ENCODE measurements around the gene ZNF302. TPM values are rescaled to one million over a fixed set of nuclear protein-coding genes. Genes with fewer than 3 reads are reported as not detected.

Gene ZNF302
- 10 to 100 TPM; 14.9 to 43.2 (median 28.2) TPM for total RNA-seq

DNA sequence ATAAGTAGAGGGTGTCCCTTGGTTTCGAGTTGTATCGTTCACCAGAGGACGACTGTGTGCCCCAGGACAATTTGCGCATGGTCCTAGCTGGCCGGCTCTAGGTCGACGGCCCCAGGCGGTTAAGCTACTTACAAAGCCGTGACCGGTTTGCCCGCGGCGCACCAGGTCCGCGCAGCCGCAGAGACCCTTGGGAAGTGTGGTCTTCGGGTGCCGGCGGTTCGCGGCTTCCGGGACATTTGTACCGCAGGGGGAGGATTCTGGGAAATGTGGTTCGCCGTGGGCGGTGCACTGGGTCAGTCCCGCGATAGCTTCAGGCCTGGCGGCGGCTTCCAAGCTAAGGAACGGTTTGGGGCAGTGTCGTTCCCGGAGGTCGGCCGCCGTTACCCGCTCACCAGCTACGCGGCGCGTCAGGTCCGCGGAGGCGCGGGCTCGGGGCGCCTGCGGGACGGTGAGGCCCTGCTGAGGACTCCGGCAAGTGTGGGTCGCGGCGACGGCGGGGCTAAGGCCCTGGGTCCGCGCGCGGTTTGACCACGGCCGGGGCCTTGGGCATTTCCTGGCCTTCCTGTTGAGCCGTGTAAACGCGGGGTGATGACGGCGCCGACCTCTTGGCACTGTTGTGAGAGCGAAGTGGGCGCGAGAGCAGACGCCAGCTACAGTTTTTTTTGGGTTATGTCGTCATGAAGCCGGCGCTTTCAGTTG lies at the start of gene ZNF302:
ZNF302 (plus strand) TSS at position 293 of the 699 bp plus-strand sequence. CDS start 1,127 bp downstream, outside the sequence.
- H3K27me3 ChIP-seq = no peaks in the 10 kb centered on the region
- peak; percentile 95 to 96 for ATAC-seq
- DNase-seq = peak; percentile 95 to 96
- H3K4me1 ChIP-seq = peaks cover 23 to 57% of the 10 kb centered on the region in 2 donors
- peak within 1 kb of the TSS; percentile 92 to 99 (median 98) for H3K27ac ChIP-seq
- TF ChIP-seq, protein P1, sequence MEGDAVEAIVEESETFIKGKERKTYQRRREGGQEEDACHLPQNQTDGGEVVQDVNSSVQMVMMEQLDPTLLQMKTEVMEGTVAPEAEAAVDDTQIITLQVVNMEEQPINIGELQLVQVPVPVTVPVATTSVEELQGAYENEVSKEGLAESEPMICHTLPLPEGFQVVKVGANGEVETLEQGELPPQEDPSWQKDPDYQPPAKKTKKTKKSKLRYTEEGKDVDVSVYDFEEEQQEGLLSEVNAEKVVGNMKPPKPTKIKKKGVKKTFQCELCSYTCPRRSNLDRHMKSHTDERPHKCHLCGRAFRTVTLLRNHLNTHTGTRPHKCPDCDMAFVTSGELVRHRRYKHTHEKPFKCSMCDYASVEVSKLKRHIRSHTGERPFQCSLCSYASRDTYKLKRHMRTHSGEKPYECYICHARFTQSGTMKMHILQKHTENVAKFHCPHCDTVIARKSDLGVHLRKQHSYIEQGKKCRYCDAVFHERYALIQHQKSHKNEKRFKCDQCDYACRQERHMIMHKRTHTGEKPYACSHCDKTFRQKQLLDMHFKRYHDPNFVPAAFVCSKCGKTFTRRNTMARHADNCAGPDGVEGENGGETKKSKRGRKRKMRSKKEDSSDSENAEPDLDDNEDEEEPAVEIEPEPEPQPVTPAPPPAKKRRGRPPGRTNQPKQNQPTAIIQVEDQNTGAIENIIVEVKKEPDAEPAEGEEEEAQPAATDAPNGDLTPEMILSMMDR (IDR thresholded peaks at IDR 0.05 in 4 of 5, conservative IDR thresholded peaks at IDR 0.05 in 1 of 5) = peak in 1 of 5 experiments; percentile 5
- TF ChIP-seq POLR2A (IDR thresholded peaks at IDR 0.05) = peak; percentile 86 to 88
- in situ Hi-C loops (cut with MboI; ENCODE audit: low sequenced_read_pairs in 4 of 4) = loop anchor here in 1 of 4 donors (10.0 kb wide), 1 partner anchor 57 kb away; the partner anchor contains the start of gene ZNF181
- intact Hi-C loops (cut with DNase I; ENCODE audit: low total_unique reads) = loop anchor here (1.0 to 10.0 kb wide), 6 partner anchors 57 to 1503 kb away; partner anchors contain the start of genes LSM14A, UBA2, ZNF181 and ZNF599
- H3K36me3 ChIP-seq = peaks cover 0 to 38% of the 10 kb centered on the region in 2 donors
- no peaks in the 10 kb centered on the region for H3K9me3 ChIP-seq
- peak within 1 kb of the TSS; percentile 76 to 93 (median 90) for H3K4me3 ChIP-seq

DNA sequence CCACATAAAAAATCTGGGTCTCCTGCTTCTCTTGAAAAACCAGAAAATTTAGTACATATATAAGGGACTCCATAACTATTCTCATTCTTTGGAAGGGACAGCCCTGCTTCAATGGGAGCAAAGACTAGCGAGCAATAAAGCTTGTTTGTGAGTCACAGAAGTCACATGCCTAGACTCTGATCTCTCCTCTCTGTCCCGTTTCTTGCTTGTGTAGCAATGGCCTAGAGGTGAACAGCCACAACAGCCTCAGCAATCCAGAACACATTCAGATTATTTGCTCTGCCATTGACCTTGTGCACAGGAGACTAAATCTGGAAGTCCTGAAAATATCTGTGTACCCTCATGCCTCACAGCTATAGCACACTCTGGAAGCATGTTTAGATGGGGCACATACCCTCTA lies 43.7 kb upstream of the ZNF302 start:
- H3K36me3 ChIP-seq = no peaks in the 10 kb centered on the region
- DNase-seq (no peak), ATAC-seq (no peak)
- TF ChIP-seq, protein P1 (IDR thresholded peaks at IDR 0.05 in 4 of 5, conservative IDR thresholded peaks at IDR 0.05 in 1 of 5) = no peak
- no peak for TF ChIP-seq POLR2A (IDR thresholded peaks at IDR 0.05)
- intact Hi-C loops (cut with DNase I; ENCODE audit: low total_unique reads) (no loop called here), in situ Hi-C loops (cut with MboI; ENCODE audit: low sequenced_read_pairs in 4 of 4) (no loop called here)
- H3K27me3 ChIP-seq = no peaks in the 10 kb centered on the region
- H3K4me1 ChIP-seq = no peaks in the 10 kb centered on the region
- no peak overlapping the region for H3K27ac ChIP-seq
- H3K9me3 ChIP-seq = no peaks in the 10 kb centered on the region
- no peak overlapping the region for H3K4me3 ChIP-seq

DNA sequence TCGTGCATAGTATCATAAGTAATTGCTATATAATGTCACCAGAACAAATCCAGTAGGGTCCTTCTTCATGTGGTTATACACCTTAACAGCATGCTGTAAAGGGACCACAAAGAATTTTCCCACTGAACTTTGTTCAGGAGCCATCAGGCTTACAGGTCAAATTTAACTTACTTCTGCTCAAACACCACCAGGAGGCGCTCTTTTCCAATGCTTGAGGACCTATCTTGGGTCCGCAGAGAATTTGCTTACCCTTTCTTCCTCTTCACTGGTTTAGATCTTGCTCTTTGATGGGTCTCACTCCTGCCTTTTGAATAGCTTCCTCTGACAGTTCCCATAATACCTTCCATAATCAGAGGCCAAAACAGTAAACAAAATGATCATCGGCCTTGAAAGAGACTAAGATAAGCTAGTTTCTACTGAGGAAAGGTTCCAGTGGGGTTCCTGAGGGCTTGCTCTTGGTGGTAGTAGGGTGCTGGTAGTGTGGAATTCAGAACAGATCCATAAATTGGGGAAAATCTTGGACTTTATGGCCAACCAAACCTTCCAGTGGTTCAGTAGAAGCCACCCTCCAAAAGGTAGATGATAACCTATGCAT lies 37.9 kb upstream of the ZNF302 start:
- H3K27me3 ChIP-seq = no peaks in the 10 kb centered on the region
- TF ChIP-seq, protein P1 (IDR thresholded peaks at IDR 0.05 in 4 of 5, conservative IDR thresholded peaks at IDR 0.05 in 1 of 5) = peak; percentile 59 to 80 (median 77)
- TF ChIP-seq POLR2A (IDR thresholded peaks at IDR 0.05) = no peak
- in situ Hi-C loops (cut with MboI; ENCODE audit: low sequenced_read_pairs in 4 of 4) (loop anchor here in 3 of 4 donors (5.0 kb wide), 1 partner anchor 73 kb away; no protein-coding TSS in a partner anchor), intact Hi-C loops (cut with DNase I; ENCODE audit: low total_unique reads) (loop anchor here (1.0 kb wide), 1 partner anchor 73 kb away; no protein-coding TSS in a partner anchor)
- peak in 1 of 2 donors; percentile 35 for DNase-seq
- peak in 1 of 2 donors; percentile 75 for ATAC-seq
- no peak overlapping the region for H3K4me3 ChIP-seq
- no peak overlapping the region for H3K27ac ChIP-seq
- H3K4me1 ChIP-seq = peaks cover 0 to under 1% of the 10 kb centered on the region in 2 donors
- no peaks in the 10 kb centered on the region for H3K36me3 ChIP-seq
- no peaks in the 10 kb centered on the region for H3K9me3 ChIP-seq

DNA sequence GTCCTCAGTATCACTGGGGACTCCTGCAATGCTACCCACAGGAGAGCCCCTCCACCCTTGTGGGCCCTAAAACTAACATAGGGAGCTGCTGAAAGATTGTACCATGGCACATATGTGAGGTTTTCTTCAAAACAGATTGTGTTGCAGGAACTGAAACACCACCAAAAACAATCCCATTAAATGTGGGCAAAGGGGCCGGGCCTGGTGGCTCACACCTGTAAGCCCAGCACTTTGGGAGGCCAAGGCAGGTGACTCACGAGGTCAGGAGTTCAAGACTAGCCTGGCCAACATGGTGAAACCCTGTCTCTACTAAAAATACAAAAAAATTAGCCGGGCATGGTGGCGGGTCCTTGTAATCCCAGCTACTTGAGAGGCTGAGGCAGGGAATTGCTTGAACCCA lies 35.2 kb upstream of the ZNF302 start:
- no peaks in the 10 kb centered on the region for H3K9me3 ChIP-seq
- H3K27ac ChIP-seq = no peak overlapping the region
- peaks cover 9 to 12% of the 10 kb centered on the region in 2 donors for H3K4me1 ChIP-seq
- in situ Hi-C loops (cut with MboI; ENCODE audit: low sequenced_read_pairs in 4 of 4) = loop anchor here in 2 of 4 donors (5.0 kb wide), 1 partner anchor 70 kb away; no protein-coding TSS in a partner anchor
- intact Hi-C loops (cut with DNase I; ENCODE audit: low total_unique reads) = no loop called here
- no peaks in the 10 kb centered on the region for H3K36me3 ChIP-seq
- no peak for ATAC-seq
- no peaks in the 10 kb centered on the region for H3K27me3 ChIP-seq
- no peak for DNase-seq
- TF ChIP-seq, protein P1 (IDR thresholded peaks at IDR 0.05 in 4 of 5, conservative IDR thresholded peaks at IDR 0.05 in 1 of 5) = no peak
- no peak for TF ChIP-seq POLR2A (IDR thresholded peaks at IDR 0.05)
- H3K4me3 ChIP-seq = no peak overlapping the region
